GM23248 (cell line): ENCODE measurements around the gene TRIO.

Experiments
- EZH2 ChIP-seq: fragments of 200-600 bp; sonication (generic); IDR thresholded peaks from 2 replicates; pipeline ENCODE4 v1.6.1; 2018; ENCODE audit warnings: antibody characterized with exemption, mild to moderate bottlenecking; ENCODE audit not compliant: insufficient read depth, poor library complexity, severe bottlenecking
- EZH2phosphoT487 ChIP-seq: fragments of 200-600 bp; sonication (generic); IDR thresholded peaks from 2 replicates; pipeline ENCODE4 v1.6.1; 2018; ENCODE audit warnings: antibody characterized with exemption, moderate library complexity, mild to moderate bottlenecking, low read depth; ENCODE audit not compliant: insufficient read depth

DNA sequence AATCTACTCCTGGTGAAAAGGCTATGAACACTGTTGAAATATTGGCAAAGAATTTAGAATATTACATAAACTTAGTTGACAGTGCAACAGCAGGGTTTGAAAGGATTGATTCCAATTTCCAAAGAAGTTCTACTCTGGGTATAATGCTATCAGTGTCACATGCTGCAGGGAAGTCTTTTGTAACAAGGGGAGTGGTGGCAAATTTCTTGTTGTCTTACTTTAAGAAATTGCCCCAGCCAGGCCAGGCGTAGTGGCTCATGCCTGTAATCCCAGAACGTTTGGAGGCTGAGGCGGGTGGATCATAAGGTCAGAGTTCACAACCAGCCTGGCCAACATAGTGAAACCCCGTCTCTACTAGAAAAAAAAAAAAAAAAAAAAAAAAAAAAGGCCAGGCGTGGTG lies 352.2 kb downstream of the TRIO start:
- TF ChIP-seq EZH2phosphoT487, result no peak
- no peak for TF ChIP-seq EZH2
